Activated naive CD4-positive, alpha-beta T cell treated with anti-CD3 and anti-CD28 coated beads for 36 hours (primary cell): Measurements from ENCODE around the gene LRRC25. TPM values are rescaled to one million over a fixed set of nuclear protein-coding genes. Genes with fewer than 3 reads are reported as not detected.
"Not testable (repeated sequence)": the region's sequence is repeated elsewhere in the genome, so short reads cannot be mapped to it uniquely, and the experiment has no call there.

Source experiments
- CTCF ChIA-PET: fragments of 350-600 bp; sonication (Branson Sonifier 250); formaldehyde crosslinking; loops from one replicate; lab custom pipeline; 2021; ENCODE audit warnings: antibody characterized with exemption; lab: Charles Lee
- DNase-seq: peaks from one replicate; pipeline ENCODE4 v3.0.0-alpha.2; 2020
- H3K27ac Mint-ChIP-seq: one replicate; pipeline ENCODE4 v1.8.0; 2021; ENCODE audit warnings: mild to moderate bottlenecking, mixed read lengths
- H3K27me3 Mint-ChIP-seq: one replicate; pipeline ENCODE4 v1.8.0; 2021; ENCODE audit warnings: low read depth, mixed read lengths
- H3K36me3 Mint-ChIP-seq: one replicate; pipeline ENCODE4 v1.8.0; 2021; ENCODE audit warnings: low read depth, mixed read lengths
- H3K4me1 Mint-ChIP-seq: one replicate; pipeline ENCODE4 v1.8.0; 2021; ENCODE audit warnings: low read depth, mixed read lengths
- H3K4me3 Mint-ChIP-seq: one replicate; pipeline ENCODE4 v1.8.0; 2021; ENCODE audit warnings: mild to moderate bottlenecking, moderate library complexity, mixed read lengths
- H3K9me3 Mint-ChIP-seq: one replicate; pipeline ENCODE4 v1.8.0; 2021; ENCODE audit warnings: mixed read lengths
- intact Hi-C: fragments of 100-400 bp; cut with micrococcal nuclease; formaldehyde crosslinking; loops from one replicate; pipeline ENCODE4 v1.15.1; 2023
- total RNA-seq, 2 experiments: library from RNA; stranded (reverse); gene quantifications; one replicate each; pipeline ENCODE4 v1.2.3, GENCODE V29; 2021

LRRC25 gene
- total RNA-seq, 2 experiments from 2014 or later: not detected

GRCh38 chr19:18353378-18354005, 43.9 kb downstream of the LRRC25 start:
- Mint-ChIP-seq H3K27me3 (no peaks in the 10 kb centered on the region), H3K4me1 (no peaks in the 10 kb centered on the region), H3K36me3 (peaks cover 21% of the 10 kb centered on the region), H3K4me3 (no peak overlapping the region), H3K9me3 (no peaks in the 10 kb centered on the region), H3K27ac (no peak overlapping the region)
- CTCF ChIA-PET: interaction anchor here (0.6 to 1.7 kb wide), 4 partner anchors 8 to 77 kb away, joined by 3 to 5 read pairs (median 3); partner anchors contain the start of gene GDF15
- intact Hi-C loops: no loop called here
- DNase-seq: no peak

- H3K4me3 Mint-ChIP-seq: no peak overlapping the region
- CTCF ChIA-PET: interaction anchor here (0.6 to 1.1 kb wide), 2 partner anchors 10 to 18 kb away, joined by 3 read pairs; no protein-coding TSS in a partner anchor
These were observed 45.9 kb downstream of the LRRC25 start for GRCh38 chr19:18351544-18351943.

GRCh38 chr19:18350490-18350889, 46.9 kb downstream of the LRRC25 start:
- Mint-ChIP-seq H3K4me3 (no peak overlapping the region), H3K36me3 (peaks cover 12% of the 10 kb centered on the region), H3K27me3 (no peaks in the 10 kb centered on the region), H3K9me3 (no peaks in the 10 kb centered on the region), H3K27ac (no peak overlapping the region), H3K4me1 (no peaks in the 10 kb centered on the region)
- no peak for DNase-seq
- intact Hi-C loops: no loop called here
- CTCF ChIA-PET: interaction anchor here (0.6 to 2.5 kb wide), 8 partner anchors 9 to 105 kb away, joined by 3 to 6 read pairs (median 3); no protein-coding TSS in a partner anchor

More at GRCh38 chr19:18351544-18351943, 45.9 kb downstream of the LRRC25 start:
- H3K27me3 Mint-ChIP-seq: no peaks in the 10 kb centered on the region
- H3K36me3 Mint-ChIP-seq: peaks cover 15% of the 10 kb centered on the region
- DNase-seq: no peak
- no peak overlapping the region for H3K27ac Mint-ChIP-seq
- no peaks in the 10 kb centered on the region for H3K9me3 Mint-ChIP-seq
- no peaks in the 10 kb centered on the region for H3K4me1 Mint-ChIP-seq
- intact Hi-C loops: no loop called here

GRCh38 chr19:18349524-18350128, 47.8 kb downstream of the LRRC25 start:
- H3K27me3 Mint-ChIP-seq: no peaks in the 10 kb centered on the region
- intact Hi-C loops: loop anchor here (1.0 kb wide), 1 partner anchor 61 kb away; no protein-coding TSS in a partner anchor
- CTCF ChIA-PET: interaction anchor here (0.6 to 2.5 kb wide), 11 partner anchors 11 to 106 kb away, joined by 3 to 8 read pairs (median 4); no protein-coding TSS in a partner anchor
- H3K9me3 Mint-ChIP-seq: no peaks in the 10 kb centered on the region
- H3K36me3 Mint-ChIP-seq: peaks cover 10% of the 10 kb centered on the region
- no peaks in the 10 kb centered on the region for H3K4me1 Mint-ChIP-seq
- H3K4me3 Mint-ChIP-seq: no peak overlapping the region
- no peak overlapping the region for H3K27ac Mint-ChIP-seq
- DNase-seq: peak; percentile 74

GRCh38 chr19:18348818-18349339, 48.5 kb downstream of the LRRC25 start:
- not testable (repeated sequence) for H3K9me3 Mint-ChIP-seq, DNase-seq, H3K4me3 Mint-ChIP-seq, H3K27ac Mint-ChIP-seq, H3K36me3 Mint-ChIP-seq, H3K27me3 Mint-ChIP-seq, H3K4me1 Mint-ChIP-seq
- intact Hi-C loops: loop anchor here (1.0 kb wide), 1 partner anchor 61 kb away; no protein-coding TSS in a partner anchor
- CTCF ChIA-PET: interaction anchor here (0.9 to 2.5 kb wide), 5 partner anchors 11 to 96 kb away, joined by 3 to 8 read pairs (median 4); no protein-coding TSS in a partner anchor

GRCh38 chr19:18348171-18348570, 49.3 kb downstream of the LRRC25 start:
- no peak for DNase-seq
- CTCF ChIA-PET: interaction anchor here (1.5 to 2.2 kb wide), 3 partner anchors 20 to 64 kb away, joined by 4 to 8 read pairs (median 4); no protein-coding TSS in a partner anchor
- Mint-ChIP-seq H3K4me3 (no peak overlapping the region), H3K36me3 (peaks cover 7% of the 10 kb centered on the region), H3K4me1 (no peaks in the 10 kb centered on the region), H3K27me3 (no peaks in the 10 kb centered on the region), H3K27ac (no peak overlapping the region), H3K9me3 (no peaks in the 10 kb centered on the region)
- intact Hi-C loops: no loop called here

GRCh38 chr19:18346091-18346490, 51.3 kb downstream of the LRRC25 start:
- Mint-ChIP-seq H3K4me1 (peaks cover 10% of the 10 kb centered on the region), H3K9me3 (no peaks in the 10 kb centered on the region), H3K4me3 (no peak overlapping the region), H3K27ac (no peak overlapping the region), H3K27me3 (no peaks in the 10 kb centered on the region), H3K36me3 (peaks cover 7% of the 10 kb centered on the region)
- CTCF ChIA-PET: interaction anchor here (0.5 to 1.0 kb wide), 3 partner anchors 8 to 67 kb away, joined by 3 to 5 read pairs (median 3); no protein-coding TSS in a partner anchor
- no peak for DNase-seq
- intact Hi-C loops: no loop called here

GRCh38 chr19:18345296-18345695, 52.1 kb downstream of the LRRC25 start:
- Mint-ChIP-seq H3K9me3 (no peaks in the 10 kb centered on the region), H3K27me3 (no peaks in the 10 kb centered on the region), H3K27ac (no peak overlapping the region), H3K4me3 (no peak overlapping the region), H3K36me3 (peaks cover 6% of the 10 kb centered on the region), H3K4me1 (peaks cover 11% of the 10 kb centered on the region)
- CTCF ChIA-PET: interaction anchor here (0.5 to 0.7 kb wide), 2 partner anchors 9 to 68 kb away, joined by 3 read pairs; no protein-coding TSS in a partner anchor
- no peak for DNase-seq
- intact Hi-C loops: no loop called here

- no peak for DNase-seq
- Mint-ChIP-seq H3K36me3 (peaks cover 2% of the 10 kb centered on the region), H3K27ac (no peak overlapping the region), H3K27me3 (no peaks in the 10 kb centered on the region), H3K9me3 (no peaks in the 10 kb centered on the region), H3K4me1 (peaks cover 14% of the 10 kb centered on the region), H3K4me3 (no peak overlapping the region)
- intact Hi-C loops: no loop called here
- CTCF ChIA-PET: interaction anchor here (0.7 kb wide), 3 partner anchors 16 to 69 kb away, joined by 3 read pairs; no protein-coding TSS in a partner anchor
These were observed 52.9 kb downstream of the LRRC25 start for GRCh38 chr19:18344582-18344950.

- H3K9me3 Mint-ChIP-seq: no peaks in the 10 kb centered on the region
- H3K36me3 Mint-ChIP-seq: no peaks in the 10 kb centered on the region
- no peak overlapping the region for H3K4me3 Mint-ChIP-seq
- CTCF ChIA-PET: interaction anchor here (0.6 to 2.2 kb wide), 6 partner anchors 9 to 65 kb away, joined by 3 to 12 read pairs (median 3); no protein-coding TSS in a partner anchor
- H3K4me1 Mint-ChIP-seq: peaks cover 15% of the 10 kb centered on the region
- intact Hi-C loops: no loop called here
- no peaks in the 10 kb centered on the region for H3K27me3 Mint-ChIP-seq
- peak overlapping the region; percentile 38 for H3K27ac Mint-ChIP-seq
- no peak for DNase-seq
These were observed 55.3 kb downstream of the LRRC25 start for GRCh38 chr19:18342090-18342632.
